Nephron progenitor cell (in vitro differentiated cells): ENCODE results near the gene GALNT5.

ENCODE experiments used
- DNase-seq: peaks from one replicate; pipeline ENCODE4 v3.0.0; 2021
- H3K27ac Mint-ChIP-seq: 2 replicates; pipeline ENCODE4 v1.8.0; 2021; ENCODE audit warnings: mild to moderate bottlenecking, moderate library complexity, mixed read lengths
- H3K27me3 Mint-ChIP-seq: 2 replicates; pipeline ENCODE4 v1.8.0; 2021; ENCODE audit warnings: mild to moderate bottlenecking, low read depth, mixed read lengths; ENCODE audit not compliant: poor library complexity
- H3K36me3 Mint-ChIP-seq: 2 replicates; pipeline ENCODE4 v1.8.0; 2021; ENCODE audit warnings: low read depth, mixed read lengths
- H3K4me1 Mint-ChIP-seq: 2 replicates; pipeline ENCODE4 v1.8.0; 2021; ENCODE audit warnings: mixed read lengths
- H3K4me3 Mint-ChIP-seq: 2 replicates; pipeline ENCODE4 v1.8.0; 2021; ENCODE audit warnings: mild to moderate bottlenecking, moderate library complexity, mixed read lengths
- H3K9me3 Mint-ChIP-seq: 2 replicates; pipeline ENCODE4 v1.8.0; 2021; ENCODE audit warnings: mild to moderate bottlenecking, moderate library complexity, mixed read lengths
- TF ChIP-seq, protein P1 (sequence below): fragments of 200-600 bp; sonication (generic); IDR thresholded peaks from 2 replicates; pipeline ENCODE4 v1.5.0; 2021; ENCODE audit warnings: antibody characterized with exemption

Gene GALNT5

DNA sequence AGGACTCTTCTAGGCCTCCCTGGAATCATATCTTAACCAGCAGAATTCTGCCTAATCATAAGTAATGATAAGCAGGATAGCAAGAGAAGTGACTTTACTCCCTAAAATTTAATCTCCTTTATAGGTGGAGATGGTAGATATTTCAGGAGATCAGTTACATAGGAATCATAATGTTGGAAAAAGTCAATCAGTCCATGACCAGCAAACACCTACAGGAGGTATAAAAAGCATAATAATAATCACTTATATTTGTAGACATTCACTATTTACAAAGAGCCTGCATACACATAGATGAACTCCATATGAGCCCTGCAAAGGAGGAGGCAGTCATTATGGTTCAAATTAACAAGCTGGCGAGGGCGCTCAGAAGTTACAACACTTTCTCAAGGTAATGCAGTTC is 2.5 kb downstream of the GALNT5 start:
- TF ChIP-seq, protein P1, sequence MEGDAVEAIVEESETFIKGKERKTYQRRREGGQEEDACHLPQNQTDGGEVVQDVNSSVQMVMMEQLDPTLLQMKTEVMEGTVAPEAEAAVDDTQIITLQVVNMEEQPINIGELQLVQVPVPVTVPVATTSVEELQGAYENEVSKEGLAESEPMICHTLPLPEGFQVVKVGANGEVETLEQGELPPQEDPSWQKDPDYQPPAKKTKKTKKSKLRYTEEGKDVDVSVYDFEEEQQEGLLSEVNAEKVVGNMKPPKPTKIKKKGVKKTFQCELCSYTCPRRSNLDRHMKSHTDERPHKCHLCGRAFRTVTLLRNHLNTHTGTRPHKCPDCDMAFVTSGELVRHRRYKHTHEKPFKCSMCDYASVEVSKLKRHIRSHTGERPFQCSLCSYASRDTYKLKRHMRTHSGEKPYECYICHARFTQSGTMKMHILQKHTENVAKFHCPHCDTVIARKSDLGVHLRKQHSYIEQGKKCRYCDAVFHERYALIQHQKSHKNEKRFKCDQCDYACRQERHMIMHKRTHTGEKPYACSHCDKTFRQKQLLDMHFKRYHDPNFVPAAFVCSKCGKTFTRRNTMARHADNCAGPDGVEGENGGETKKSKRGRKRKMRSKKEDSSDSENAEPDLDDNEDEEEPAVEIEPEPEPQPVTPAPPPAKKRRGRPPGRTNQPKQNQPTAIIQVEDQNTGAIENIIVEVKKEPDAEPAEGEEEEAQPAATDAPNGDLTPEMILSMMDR: no peak
- H3K4me1 Mint-ChIP-seq: peaks cover 62% of the 10 kb centered on the region

DNA sequence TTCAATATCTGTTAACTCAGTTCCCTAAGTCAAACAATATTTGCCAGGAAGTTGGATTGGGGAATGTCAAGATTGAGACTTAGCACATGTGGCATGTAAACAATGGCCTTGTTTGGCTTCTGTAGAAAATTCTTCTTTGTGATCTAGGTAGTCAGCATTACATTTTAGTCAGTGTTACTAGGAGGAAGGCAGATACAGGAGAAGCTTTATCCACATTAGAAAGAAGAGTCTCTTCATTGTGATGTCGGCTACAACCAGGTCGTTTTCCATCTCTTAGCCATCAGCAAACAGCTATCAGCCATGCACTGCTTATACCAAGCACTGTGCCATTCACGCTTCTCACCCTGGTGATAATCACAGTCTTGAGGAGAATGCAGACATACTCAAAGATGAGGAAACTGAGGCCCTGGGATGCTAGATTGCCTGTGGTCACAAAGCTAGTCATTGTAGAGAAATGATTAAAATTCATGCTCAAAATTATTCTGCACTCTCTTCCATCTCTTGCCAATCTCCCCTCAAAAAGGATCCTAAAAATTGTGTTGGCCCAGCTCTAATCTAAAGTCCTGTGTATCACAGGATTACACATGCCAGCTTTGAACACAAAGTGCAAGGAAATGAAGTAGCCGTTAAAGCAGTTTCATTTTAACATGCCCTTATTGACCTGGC is 3.2 kb downstream of the GALNT5 start:
- no peak for DNase-seq
- peaks cover 66% of the 10 kb centered on the region for H3K4me1 Mint-ChIP-seq
- H3K9me3 Mint-ChIP-seq: no peaks in the 10 kb centered on the region
- H3K4me3 Mint-ChIP-seq: no peak overlapping the region
- peaks cover 4% of the 10 kb centered on the region for H3K27me3 Mint-ChIP-seq
- H3K36me3 Mint-ChIP-seq: peaks cover 5% of the 10 kb centered on the region
- H3K27ac Mint-ChIP-seq: no peak overlapping the region
- TF ChIP-seq, protein P1: no peak

More for the DNA sequence above, 2.5 kb downstream of the GALNT5 start:
- H3K4me3 Mint-ChIP-seq: no peak overlapping the region
- H3K27me3 Mint-ChIP-seq: peaks cover 4% of the 10 kb centered on the region
- no peak for DNase-seq
- no peaks in the 10 kb centered on the region for H3K9me3 Mint-ChIP-seq
- H3K36me3 Mint-ChIP-seq: peaks cover 5% of the 10 kb centered on the region
- no peak overlapping the region for H3K27ac Mint-ChIP-seq

DNA sequence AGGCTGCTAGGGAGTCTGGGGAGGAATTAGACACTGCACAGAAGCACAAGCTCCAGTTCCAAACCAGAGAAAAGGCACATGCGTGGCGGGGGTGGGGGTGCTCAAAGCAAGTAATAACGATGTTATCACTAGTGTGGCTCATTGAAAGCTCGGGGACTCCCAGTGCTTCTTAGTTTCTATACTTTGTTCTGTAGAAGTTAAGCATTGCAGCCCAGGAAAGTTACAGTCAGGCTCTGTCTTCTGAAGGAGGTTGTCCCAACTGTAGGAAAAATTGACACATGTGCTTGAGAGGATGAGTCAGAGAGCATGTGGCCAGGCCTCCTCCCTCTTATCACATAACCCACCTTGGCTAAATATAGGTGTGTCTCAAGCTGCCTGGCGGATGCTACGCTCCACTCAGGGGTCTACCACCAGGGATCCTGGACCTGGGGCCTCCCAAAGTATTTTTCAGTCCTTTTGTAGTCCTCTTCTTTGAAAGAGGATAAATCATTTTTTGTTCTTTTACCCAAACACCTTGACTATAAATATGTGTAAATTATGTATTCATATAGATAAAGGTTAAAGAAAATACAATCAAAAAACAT is 3.8 kb downstream of the GALNT5 start:
- peaks cover 5% of the 10 kb centered on the region for H3K36me3 Mint-ChIP-seq
- no peak for DNase-seq
- no peak overlapping the region for H3K27ac Mint-ChIP-seq
- peaks cover 70% of the 10 kb centered on the region for H3K4me1 Mint-ChIP-seq
- H3K27me3 Mint-ChIP-seq: peaks cover 6% of the 10 kb centered on the region
- H3K9me3 Mint-ChIP-seq: no peaks in the 10 kb centered on the region
- TF ChIP-seq, protein P1: no peak
- no peak overlapping the region for H3K4me3 Mint-ChIP-seq

DNA sequence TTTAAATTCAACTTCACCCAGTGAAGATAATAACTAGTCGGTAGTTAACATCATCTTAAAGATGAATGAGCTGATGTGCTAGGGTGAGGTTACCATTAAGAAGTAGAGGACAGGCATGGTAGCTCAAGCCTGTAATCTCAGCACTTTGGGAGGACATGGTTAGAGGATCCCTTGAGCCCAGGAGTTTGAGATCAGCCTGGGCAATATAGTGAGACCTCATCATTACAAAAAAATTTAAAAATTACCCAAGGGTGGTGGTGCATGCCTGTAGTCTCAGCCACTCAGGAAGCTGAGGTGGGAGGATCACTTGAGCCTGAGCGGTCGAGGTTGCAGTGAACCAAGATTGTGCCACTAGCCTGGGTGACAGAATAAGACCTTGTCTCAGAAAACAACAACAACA is 4.7 kb downstream of the GALNT5 start:
- H3K36me3 Mint-ChIP-seq: peaks cover 5% of the 10 kb centered on the region
- H3K4me3 Mint-ChIP-seq: no peak overlapping the region
- peaks cover 10% of the 10 kb centered on the region for H3K27me3 Mint-ChIP-seq
- no peak overlapping the region for H3K27ac Mint-ChIP-seq
- TF ChIP-seq, protein P1: no peak
- no peaks in the 10 kb centered on the region for H3K9me3 Mint-ChIP-seq
- H3K4me1 Mint-ChIP-seq: peaks cover 70% of the 10 kb centered on the region
- no peak for DNase-seq

DNA sequence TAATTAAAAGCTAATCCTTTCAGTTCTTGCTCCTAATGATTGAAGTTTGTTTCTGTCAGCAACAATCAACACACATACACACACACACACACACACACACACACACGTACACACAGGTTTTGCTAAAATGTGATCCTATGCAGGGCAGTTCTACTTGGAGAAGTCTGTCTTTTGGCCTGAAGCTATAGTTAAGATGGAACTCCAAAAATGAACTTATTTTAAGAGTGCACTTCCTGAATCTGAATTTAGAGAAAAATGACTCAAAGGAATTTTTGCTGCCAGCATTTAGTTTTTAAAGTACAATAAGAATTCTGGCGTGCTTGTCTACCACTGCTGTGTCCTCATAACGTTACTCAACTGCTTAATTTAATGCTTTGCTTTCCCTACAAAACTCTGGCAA is 6.6 kb downstream of the GALNT5 start:
- Mint-ChIP-seq H3K9me3 (no peaks in the 10 kb centered on the region), H3K36me3 (peaks cover 5% of the 10 kb centered on the region), H3K4me3 (peak overlapping the region; percentile 67), H3K4me1 (peaks cover 51% of the 10 kb centered on the region), H3K27me3 (peaks cover 10% of the 10 kb centered on the region), H3K27ac (peak overlapping the region; percentile 77)
- TF ChIP-seq, protein P1: no peak
- DNase-seq: no peak

DNA sequence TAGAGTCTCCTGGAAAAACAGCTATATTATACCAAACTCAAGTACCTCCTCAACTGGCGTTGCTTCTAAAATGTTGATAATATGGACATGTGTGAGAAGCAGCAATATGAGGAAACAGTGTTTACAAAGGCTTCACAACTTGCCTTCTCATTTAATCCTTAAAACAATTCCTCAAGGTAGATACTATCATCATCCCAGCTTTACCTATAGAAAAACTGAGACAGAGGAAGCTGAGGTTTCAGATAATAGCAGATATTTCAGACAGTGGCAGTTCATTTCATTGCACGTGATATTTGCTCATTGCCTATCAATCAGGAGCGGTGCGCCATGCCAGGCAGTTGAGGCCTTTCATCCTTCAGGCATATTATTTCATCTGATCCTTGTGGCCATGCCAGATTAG is 8.3 kb downstream of the GALNT5 start:
- Mint-ChIP-seq H3K4me1 (peaks cover 50% of the 10 kb centered on the region), H3K27me3 (peaks cover 10% of the 10 kb centered on the region)

More for the DNA sequence above, 8.3 kb downstream of the GALNT5 start:
- TF ChIP-seq, protein P1: no peak
- no peak for DNase-seq
- Mint-ChIP-seq H3K4me3 (no peak overlapping the region), H3K36me3 (peaks cover 5% of the 10 kb centered on the region), H3K9me3 (no peaks in the 10 kb centered on the region), H3K27ac (no peak overlapping the region)
